OCI-LY7 (cell line): Measurements from ENCODE around the gene ACOT12. TPM values are rescaled to one million over a fixed set of nuclear protein-coding genes. Genes with fewer than 3 reads are reported as not detected.

Source experiments
- BruUV-seq: library from RNA; stranded (reverse); fragments of 400-500 nt; replicated peaks from 2 replicates; lab custom pipeline; 2021; lab: Mats Ljungman, UMichigan
- CTCF ChIA-PET: fragments of 300-600 bp; sonication (Branson Sonifier 250); formaldehyde crosslinking; loops from one replicate; lab custom pipeline; 2022; ENCODE audit warnings: antibody characterized with exemption; ENCODE audit not compliant: unreplicated experiment; lab: Charles Lee
- POLR2A ChIA-PET: fragments of 300-600 bp; sonication (Branson Sonifier 250); formaldehyde crosslinking; loops from one replicate; lab custom pipeline; 2022; ENCODE audit warnings: antibody characterized with exemption; lab: Charles Lee
- DNase-seq: peaks from one replicate; pipeline ENCODE4 v3.0.0-alpha.2; 2015; ENCODE audit warnings: low spot score
- H2AFZ ChIP-seq: fragments of 200-600 bp; sonication (generic), shearing (Covaris generic); 2 replicates; pipeline ENCODE4 v1.6.1; 2014; ENCODE audit warnings: mild to moderate bottlenecking, antibody characterized with exemption, low read length, moderate library complexity
- H3K27ac ChIP-seq: fragments of 200-600 bp; sonication (generic); 2 replicates; pipeline ENCODE4 v1.5.1; 2014; ENCODE audit warnings: mixed run types, low read depth, mild to moderate bottlenecking, moderate library complexity, low read length, inconsistent platforms; ENCODE audit not compliant: poor library complexity, severe bottlenecking
- H3K36me3 ChIP-seq: fragments of 200-600 bp; sonication (generic); 2 replicates; pipeline ENCODE4 v1.6.1; 2014; ENCODE audit warnings: mild to moderate bottlenecking, antibody characterized with exemption, low read length, moderate library complexity, mixed read lengths; ENCODE audit not compliant: insufficient read depth
- H3K4me1 ChIP-seq: fragments of 200-600 bp; sonication (generic); 2 replicates; pipeline ENCODE4 v1.5.1; 2014; ENCODE audit warnings: mild to moderate bottlenecking, low read length; ENCODE audit not compliant: insufficient read depth, poor library complexity, severe bottlenecking
- H3K4me2 ChIP-seq: fragments of 200-600 bp; sonication (generic); 2 replicates; pipeline ENCODE4 v1.6.1; 2014; ENCODE audit warnings: mild to moderate bottlenecking, low read length
- H3K4me3 ChIP-seq: fragments of 200-600 bp; sonication (generic); 2 replicates; pipeline ENCODE4 v1.5.1; 2014; ENCODE audit warnings: mild to moderate bottlenecking, low read depth, low read length; ENCODE audit not compliant: poor library complexity, severe bottlenecking
- H3K79me2 ChIP-seq: fragments of 200-600 bp; sonication (generic); 2 replicates; pipeline ENCODE4 v1.6.1; 2016; ENCODE audit warnings: low read depth, mild to moderate bottlenecking, low read length, moderate library complexity, mixed read lengths; ENCODE audit not compliant: insufficient read depth
- H3K9me2 ChIP-seq: fragments of 200-600 bp; sonication (generic); 2 replicates; pipeline ENCODE4 v1.6.1; 2016; ENCODE audit warnings: mild to moderate bottlenecking, low read length, mixed read lengths; ENCODE audit not compliant: insufficient read depth
- H3K9me3 ChIP-seq: fragments of 200-600 bp; sonication (generic); 2 replicates; pipeline ENCODE4 v1.6.1; 2014; ENCODE audit warnings: mild to moderate bottlenecking, mixed run types, low read length, mixed read lengths
- H4K20me1 ChIP-seq: fragments of 200-600 bp; sonication (generic); 2 replicates; pipeline ENCODE4 v1.6.1; 2014; ENCODE audit warnings: mild to moderate bottlenecking, antibody characterized with exemption, low read length, moderate library complexity, mixed read lengths; ENCODE audit not compliant: insufficient read depth
- EZH2phosphoT487 ChIP-seq: fragments of 200-600 bp; sonication (generic); IDR thresholded peaks from 2 replicates; pipeline ENCODE4 v1.6.1; 2018; ENCODE audit warnings: low read depth, borderline replicate concordance, mild to moderate bottlenecking, mixed run types, antibody characterized with exemption, low read length, moderate library complexity, mixed read lengths
- intact Hi-C: fragments of 100-400 bp; cut with micrococcal nuclease; formaldehyde crosslinking; loops from one replicate; pipeline ENCODE4 v1.10.0; 2022; ENCODE audit not compliant: unreplicated experiment
- total RNA-seq, 2 experiments: library from RNA; depleted of rRNA in 1 of 2; stranded (reverse); fragments of >200 nt in 1 of 2; shearing (Covaris generic) in 1 of 2; gene quantifications; 2 replicates each; pipeline ENCODE4 v1.2.3, GENCODE V29; 2014 to 2022
- TF ChIP-seq, protein P1 (sequence below): fragments of 200-600 bp; sonication (generic); conservative IDR thresholded peaks from 2 replicates; pipeline ENCODE4 v1.5.1; 2014; ENCODE audit warnings: mild to moderate bottlenecking, antibody characterized with exemption, low read length, moderate library complexity, mixed read lengths

ACOT12 gene
- total RNA-seq, 2 experiments from 2014 or later: 0.27 to 0.35 TPM

- Histone ChIP-seq H3K4me3 (no peak overlapping the region), H3K27ac (no peak overlapping the region), H3K9me3 (no peaks in the 10 kb centered on the region), H3K36me3 (no peaks in the 10 kb centered on the region), H3K9me2 (no peaks in the 10 kb centered on the region), H4K20me1 (no peaks in the 10 kb centered on the region), H2AFZ (no peak overlapping the region), H3K4me2 (no peak overlapping the region), H3K4me1 (no peaks in the 10 kb centered on the region), H3K79me2 (no peaks in the 10 kb centered on the region)
- CTCF ChIA-PET: no interaction called here
- POLR2A ChIA-PET: interaction anchor here (0.5 to 0.6 kb wide), 2 partner anchors 8 to 1926 kb away, joined by 3 read pairs; no protein-coding TSS in a partner anchor
- intact Hi-C loops: no loop called here
- no peak for TF ChIP-seq EZH2phosphoT487
- TF ChIP-seq, protein P1, sequence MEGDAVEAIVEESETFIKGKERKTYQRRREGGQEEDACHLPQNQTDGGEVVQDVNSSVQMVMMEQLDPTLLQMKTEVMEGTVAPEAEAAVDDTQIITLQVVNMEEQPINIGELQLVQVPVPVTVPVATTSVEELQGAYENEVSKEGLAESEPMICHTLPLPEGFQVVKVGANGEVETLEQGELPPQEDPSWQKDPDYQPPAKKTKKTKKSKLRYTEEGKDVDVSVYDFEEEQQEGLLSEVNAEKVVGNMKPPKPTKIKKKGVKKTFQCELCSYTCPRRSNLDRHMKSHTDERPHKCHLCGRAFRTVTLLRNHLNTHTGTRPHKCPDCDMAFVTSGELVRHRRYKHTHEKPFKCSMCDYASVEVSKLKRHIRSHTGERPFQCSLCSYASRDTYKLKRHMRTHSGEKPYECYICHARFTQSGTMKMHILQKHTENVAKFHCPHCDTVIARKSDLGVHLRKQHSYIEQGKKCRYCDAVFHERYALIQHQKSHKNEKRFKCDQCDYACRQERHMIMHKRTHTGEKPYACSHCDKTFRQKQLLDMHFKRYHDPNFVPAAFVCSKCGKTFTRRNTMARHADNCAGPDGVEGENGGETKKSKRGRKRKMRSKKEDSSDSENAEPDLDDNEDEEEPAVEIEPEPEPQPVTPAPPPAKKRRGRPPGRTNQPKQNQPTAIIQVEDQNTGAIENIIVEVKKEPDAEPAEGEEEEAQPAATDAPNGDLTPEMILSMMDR: no peak
- no TSS peak for BruUV-seq
- DNase-seq: no peak
These were observed 28.4 kb downstream of the ACOT12 start for GRCh38 chr5:81365541-81365940.

DNA sequence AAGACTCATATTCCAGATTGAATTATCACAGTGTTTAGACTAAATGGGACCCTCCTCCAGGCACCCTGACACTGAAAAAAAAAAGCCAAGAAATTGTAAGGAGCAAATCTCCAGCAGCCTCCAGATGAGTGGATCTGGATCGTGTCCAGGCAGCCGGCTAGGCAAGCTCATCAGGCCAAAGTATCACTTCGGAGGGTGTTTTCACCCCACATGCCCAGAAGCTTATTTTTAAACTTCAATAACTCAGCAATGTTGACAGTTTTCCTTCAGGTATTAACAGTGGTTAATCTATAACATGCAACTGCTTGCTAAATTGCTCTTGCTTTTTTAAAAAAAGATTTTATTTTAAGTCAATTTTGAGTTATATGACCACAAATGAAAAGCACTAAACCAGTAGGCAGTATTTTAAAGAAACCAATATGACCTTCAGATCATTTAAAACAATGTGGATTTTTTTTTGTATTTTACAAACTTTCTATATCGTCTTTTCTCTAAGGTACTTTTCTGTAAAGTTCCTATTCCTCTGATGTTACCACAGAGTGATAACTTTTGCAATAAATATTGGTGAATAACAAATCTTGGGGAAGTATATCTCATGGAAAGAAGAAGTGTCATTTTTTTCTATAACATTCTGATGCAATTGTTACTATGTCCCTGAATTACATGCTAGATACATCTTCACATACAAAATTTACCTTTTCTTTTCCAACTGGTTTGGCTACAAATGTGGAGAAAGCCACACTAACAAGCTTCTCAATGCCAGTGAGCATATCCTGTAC is 30.7 kb downstream of the ACOT12 start:
- Histone ChIP-seq H3K36me3 (no peaks in the 10 kb centered on the region), H3K27ac (no peak overlapping the region), H3K79me2 (no peaks in the 10 kb centered on the region), H3K9me2 (no peaks in the 10 kb centered on the region), H3K4me3 (no peak overlapping the region), H3K4me1 (no peaks in the 10 kb centered on the region), H3K4me2 (no peak overlapping the region), H2AFZ (no peak overlapping the region), H3K9me3 (no peaks in the 10 kb centered on the region), H4K20me1 (no peaks in the 10 kb centered on the region)
- BruUV-seq: no TSS peak
- TF ChIP-seq, protein P1: no peak
- no peak for TF ChIP-seq EZH2phosphoT487
- intact Hi-C loops: no loop called here
- DNase-seq: no peak
- POLR2A ChIA-PET: interaction anchor here (0.9 kb wide), 1 partner anchor 123 kb away, joined by 3 read pairs; no protein-coding TSS in a partner anchor
- CTCF ChIA-PET: no interaction called here

GRCh38 chr5:81361600-81361999 is 32.3 kb downstream of the ACOT12 start:
- Histone ChIP-seq H3K4me3 (no peak overlapping the region), H3K36me3 (no peaks in the 10 kb centered on the region), H3K4me1 (no peaks in the 10 kb centered on the region), H3K79me2 (no peaks in the 10 kb centered on the region), H4K20me1 (no peaks in the 10 kb centered on the region), H3K9me2 (no peaks in the 10 kb centered on the region), H3K9me3 (no peaks in the 10 kb centered on the region), H3K4me2 (no peak overlapping the region), H2AFZ (no peak overlapping the region), H3K27ac (no peak overlapping the region)
- TF ChIP-seq, protein P1: no peak
- no peak for TF ChIP-seq EZH2phosphoT487
- no peak for DNase-seq
- no TSS peak for BruUV-seq
- ChIA-PET CTCF (interaction anchor here (0.6 kb wide), 1 partner anchor 60 kb away, joined by 3 read pairs; the partner anchor contains the start of gene ZCCHC9), POLR2A (no interaction called here)
- intact Hi-C loops: no loop called here
